ENCODE measurements around the gene MTA2.

DNA sequence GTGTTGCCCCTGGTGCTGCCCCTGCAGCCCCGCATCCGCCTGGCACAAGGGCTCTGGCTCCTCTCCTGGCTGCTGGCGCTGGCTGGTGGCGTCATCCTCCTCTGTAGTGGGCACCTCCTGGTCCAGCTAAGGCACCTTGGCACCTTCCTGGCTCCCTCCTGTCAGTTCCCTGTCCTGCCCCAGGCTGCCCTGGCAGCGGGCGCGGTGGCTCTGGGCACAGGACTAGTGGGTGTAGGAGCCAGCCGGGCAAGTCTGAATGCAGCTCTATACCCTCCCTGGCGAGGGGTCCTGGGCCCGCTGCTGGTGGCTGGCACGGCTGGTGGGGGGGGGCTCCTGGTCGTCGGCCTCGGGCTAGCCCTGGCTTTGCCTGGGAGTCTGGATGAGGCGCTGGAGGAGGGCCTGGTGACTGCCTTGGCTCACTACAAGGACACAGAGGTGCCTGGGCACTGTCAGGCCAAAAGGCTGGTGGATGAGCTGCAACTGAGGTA is 11.7 kb upstream of the MTA2 start:
- TF ChIP-seq, protein P1, sequence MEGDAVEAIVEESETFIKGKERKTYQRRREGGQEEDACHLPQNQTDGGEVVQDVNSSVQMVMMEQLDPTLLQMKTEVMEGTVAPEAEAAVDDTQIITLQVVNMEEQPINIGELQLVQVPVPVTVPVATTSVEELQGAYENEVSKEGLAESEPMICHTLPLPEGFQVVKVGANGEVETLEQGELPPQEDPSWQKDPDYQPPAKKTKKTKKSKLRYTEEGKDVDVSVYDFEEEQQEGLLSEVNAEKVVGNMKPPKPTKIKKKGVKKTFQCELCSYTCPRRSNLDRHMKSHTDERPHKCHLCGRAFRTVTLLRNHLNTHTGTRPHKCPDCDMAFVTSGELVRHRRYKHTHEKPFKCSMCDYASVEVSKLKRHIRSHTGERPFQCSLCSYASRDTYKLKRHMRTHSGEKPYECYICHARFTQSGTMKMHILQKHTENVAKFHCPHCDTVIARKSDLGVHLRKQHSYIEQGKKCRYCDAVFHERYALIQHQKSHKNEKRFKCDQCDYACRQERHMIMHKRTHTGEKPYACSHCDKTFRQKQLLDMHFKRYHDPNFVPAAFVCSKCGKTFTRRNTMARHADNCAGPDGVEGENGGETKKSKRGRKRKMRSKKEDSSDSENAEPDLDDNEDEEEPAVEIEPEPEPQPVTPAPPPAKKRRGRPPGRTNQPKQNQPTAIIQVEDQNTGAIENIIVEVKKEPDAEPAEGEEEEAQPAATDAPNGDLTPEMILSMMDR (IDR thresholded peaks at IDR 0.05): no peak
- no peak for TF ChIP-seq EZH2 (IDR thresholded peaks at IDR 0.05; ENCODE audit: borderline replicate concordance, insufficient read depth, low read depth, low read length, poor library complexity, severe bottlenecking)

Data from B cell (primary cell).